Measurements from ENCODE around the gene DPF3.

Gene DPF3

DNA sequence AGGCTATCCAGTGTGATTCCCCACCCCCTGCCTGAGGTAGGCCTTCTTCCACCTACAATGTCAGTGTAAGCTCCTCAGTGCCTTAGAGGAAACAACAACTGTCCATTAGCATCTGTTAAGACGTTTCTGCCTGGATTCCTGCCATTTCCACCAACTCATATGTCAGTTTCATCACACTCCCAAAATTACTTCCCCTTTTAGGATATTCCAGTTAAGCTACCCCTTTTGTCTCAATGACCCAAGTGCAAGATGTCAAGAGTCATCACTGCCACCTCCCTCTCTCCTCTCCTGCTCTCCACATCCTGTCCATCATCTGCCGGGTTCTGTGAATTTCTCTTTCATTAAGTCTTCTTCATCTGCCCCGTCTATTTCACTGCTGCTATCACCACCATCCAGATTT is 189.4 kb downstream of the DPF3 start:
- DNase-seq, result no peak

GRCh38 chr14:72701605-72702004 is 192.3 kb downstream of the DPF3 start:
- no peak for DNase-seq

GRCh38 chr14:72701237-72701565 is 192.7 kb downstream of the DPF3 start:
- DNase-seq, result peak; percentile 82

DNA sequence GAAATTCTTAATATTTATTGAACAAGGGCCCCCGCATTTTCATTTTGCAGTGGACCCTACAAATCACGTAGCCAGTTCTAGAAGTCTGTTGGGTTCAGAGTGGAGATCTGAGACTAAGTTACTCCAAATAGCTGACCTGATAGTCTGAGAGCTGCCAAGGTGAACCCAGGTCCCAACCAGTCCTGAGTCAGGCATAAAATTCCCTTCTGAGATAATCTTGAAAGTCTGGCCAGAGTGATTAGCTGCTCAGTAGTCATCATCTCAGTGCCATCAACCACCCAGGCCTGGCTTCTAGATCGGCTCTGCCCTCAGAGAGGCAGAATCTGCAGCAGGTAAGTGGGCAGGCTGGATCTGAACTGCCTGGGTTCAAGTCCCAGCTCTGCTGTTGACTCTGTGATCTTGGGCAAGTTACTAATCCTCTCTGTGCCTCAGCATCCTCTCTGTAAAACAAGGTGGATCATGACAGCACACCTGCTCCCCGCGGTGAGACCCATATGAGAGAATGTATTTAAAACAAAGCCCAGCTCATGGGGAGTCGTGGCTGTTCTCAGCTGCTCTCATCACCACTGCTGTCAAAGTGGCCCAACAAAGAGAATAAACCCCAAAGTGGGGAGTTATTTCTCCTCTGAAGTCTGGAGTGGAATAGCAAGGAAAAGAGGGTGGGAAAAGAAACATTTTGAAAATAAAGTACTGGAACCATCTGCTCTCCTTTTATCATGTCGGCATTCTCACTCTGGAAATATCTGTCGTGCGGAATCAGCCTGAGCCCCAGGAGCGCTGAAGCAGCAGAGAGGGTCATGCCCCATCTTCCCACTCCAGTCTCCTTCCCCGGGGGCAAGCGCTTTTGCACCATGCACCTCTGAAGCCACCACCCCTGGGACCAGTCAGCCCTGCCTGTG is 193.3 kb downstream of the DPF3 start:
- DNase-seq, result peak; percentile 80

- DNase-seq, result no peak
These were observed 194.0 kb downstream of the DPF3 start for GRCh38 chr14:72699852-72700257.

GRCh38 chr14:72699443-72699842 is 194.5 kb downstream of the DPF3 start:
- no peak for DNase-seq

- no peak for DNase-seq
These were observed 201.2 kb downstream of the DPF3 start for GRCh38 chr14:72692696-72693095.

- DNase-seq, result no peak
These were observed 203.6 kb downstream of the DPF3 start for GRCh38 chr14:72690324-72690723.

DNA sequence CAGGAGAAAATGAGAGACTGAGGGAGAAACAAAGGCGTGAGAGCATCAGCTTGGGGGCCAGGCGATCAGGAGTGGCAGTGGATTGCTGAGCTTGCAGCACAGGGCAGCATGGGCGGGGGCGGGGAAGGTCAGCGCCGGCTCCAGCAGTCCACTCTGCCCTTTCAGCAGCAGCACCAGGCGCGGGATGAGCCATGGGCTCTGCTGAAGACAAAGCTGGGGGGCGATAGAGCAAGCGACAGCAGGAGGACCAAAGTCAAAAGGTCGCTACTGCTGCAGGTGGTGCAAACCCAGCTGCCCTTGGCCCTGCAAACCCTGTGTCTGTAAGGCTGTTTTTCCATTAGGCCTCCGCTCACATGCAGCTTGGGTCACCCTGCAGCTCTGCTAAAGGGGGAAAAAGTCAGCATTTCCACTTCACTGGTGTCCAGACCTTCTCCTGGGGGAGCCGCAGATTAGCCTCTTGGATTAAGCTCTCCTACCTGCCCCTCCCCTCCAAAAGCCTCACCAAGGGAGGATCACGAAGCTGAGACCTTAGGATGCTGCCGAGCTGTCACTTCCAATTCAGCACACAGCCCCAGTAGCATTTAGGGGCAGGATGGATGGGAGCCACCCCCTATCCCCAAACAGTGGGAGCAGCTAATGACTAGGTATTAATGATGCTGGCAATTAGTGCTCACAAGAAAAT is 204.8 kb downstream of the DPF3 start:
- peak; percentile 79 for DNase-seq

DNA sequence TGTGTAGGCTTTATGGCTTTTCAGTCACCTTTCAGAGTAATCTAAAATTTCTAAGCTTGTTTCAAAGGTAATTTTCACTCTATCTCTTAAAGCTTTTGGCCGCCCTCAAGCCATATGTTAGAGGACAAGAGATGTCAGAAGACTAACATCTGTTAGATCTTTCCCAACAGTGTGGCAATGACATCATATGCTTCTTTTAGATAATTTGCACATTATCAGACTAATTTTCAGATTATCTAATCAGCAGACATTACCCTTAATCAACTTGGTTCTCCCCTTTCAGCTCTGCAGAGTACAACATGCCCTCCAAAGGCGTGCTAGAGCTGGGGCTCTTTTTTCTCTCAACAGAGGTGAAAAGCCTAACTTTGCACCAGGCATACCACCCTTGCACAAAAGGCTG is 207.1 kb downstream of the DPF3 start:
- DNase-seq, result no peak

GRCh38 chr14:72686101-72686500 is 207.8 kb downstream of the DPF3 start:
- DNase-seq, result no peak

DNA sequence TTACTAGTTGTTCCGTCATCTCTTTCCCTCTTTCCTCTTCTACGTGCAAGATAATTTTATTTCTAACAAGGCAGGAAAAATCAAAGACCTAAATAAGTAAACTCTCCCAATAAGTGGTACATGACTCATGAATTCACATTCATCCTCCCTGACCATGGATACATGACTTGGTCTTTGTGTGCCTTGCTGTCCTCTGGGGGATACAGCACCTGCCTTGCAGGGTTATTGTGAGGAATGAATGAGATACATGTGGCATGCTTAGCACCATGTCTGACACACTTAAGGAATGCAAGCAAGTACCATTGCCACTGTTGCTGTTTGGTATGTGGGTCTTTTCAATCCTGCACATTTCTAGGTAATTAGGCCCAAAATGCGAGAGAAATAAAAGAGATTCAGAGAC is 208.4 kb downstream of the DPF3 start:
- DNase-seq, result no peak

DNA sequence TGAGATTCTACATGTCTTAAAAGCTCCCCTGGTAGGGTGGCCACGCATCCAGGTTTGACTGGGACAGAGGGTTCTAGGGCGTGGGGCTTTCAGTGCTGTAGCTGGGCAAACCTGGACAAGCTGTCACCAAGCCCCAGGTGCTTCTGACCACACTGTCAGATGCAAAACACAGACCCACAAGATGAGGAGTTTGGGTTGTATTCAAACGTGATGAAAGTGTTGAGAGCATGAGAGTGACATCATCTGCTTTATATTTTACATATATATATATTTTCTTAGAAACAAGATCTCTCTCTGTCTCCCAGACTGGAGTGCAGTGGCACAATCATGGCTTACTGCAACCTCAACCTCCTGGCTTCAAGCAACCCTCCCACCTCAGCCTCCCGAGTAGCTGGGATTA is 210.1 kb downstream of the DPF3 start:
- DNase-seq, result no peak

GRCh38 chr14:72682188-72682587 is 211.7 kb downstream of the DPF3 start:
- no peak for DNase-seq

GRCh38 chr14:72680853-72681640 is 212.9 kb downstream of the DPF3 start:
- peak; percentile 13 for DNase-seq

DNA sequence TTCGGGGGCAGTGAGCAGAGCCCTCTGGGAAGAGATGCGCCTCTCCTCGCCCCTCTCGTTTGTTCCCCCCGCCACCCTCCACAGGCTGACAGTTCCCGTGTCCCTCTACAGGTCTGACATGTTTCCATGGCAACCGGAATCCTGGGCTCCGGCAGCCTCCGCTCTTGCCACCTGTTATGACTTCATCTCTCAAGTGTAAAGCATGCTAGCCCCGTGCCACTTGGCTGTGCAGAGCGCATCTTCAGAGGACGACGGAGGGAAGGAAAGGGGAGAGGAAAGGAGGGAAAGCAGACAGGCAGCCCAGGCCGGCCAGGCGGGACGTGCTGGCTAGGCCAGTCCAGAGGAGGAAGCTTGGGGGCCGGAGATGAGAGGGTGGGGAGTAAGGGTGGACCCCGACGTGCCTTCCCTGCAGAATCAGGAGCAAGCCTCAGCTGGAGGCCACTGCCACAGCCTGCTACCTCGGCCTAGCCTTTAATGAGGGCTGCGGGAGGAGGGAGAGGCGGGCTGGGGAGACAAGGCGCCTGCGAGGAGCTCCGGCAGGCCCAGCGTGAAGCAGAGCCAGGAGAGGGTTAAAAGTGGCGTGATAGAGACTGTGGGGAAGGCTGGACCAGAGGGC is 214.3 kb downstream of the DPF3 start:
- DNase-seq, result peak; percentile 87

DNA sequence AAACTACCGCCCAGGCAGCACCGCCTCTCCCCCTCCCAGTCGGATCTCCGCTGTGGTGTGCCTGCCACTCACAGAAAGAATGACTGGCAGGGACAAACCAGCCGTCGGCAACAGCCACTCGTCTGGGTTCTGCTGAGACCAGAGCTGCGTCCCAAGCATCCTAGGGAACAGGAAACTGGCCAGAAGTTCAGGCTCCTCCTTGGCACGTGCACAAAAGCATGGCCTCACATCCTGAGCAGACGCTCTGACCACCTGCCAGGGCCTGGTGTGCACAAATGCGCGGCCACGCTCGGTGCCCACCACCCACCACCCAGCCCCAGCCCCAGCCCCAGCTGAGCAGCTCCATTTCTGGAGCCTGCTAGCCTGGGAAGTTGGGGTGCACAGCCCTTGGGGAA is 214.8 kb downstream of the DPF3 start:
- no peak for DNase-seq

DNA sequence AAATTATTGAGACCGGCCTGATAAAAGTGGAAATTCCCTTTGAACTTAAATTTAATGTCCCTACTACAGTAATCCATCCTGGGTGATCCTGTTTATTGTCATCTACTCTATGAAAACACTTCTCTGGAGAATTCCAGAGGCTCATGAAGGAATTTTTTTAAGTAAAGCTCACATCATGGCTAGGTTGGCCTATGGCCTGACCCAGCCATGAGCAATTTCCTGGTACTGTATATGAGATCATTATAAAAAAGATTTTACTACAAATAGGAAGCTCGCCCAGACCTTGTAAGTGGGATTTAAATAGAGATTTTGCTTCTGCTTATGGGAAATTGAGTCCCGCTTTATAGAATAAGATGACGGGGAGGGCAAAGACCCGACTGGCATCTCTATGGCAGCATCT is 215.5 kb downstream of the DPF3 start:
- no peak for DNase-seq

DNA sequence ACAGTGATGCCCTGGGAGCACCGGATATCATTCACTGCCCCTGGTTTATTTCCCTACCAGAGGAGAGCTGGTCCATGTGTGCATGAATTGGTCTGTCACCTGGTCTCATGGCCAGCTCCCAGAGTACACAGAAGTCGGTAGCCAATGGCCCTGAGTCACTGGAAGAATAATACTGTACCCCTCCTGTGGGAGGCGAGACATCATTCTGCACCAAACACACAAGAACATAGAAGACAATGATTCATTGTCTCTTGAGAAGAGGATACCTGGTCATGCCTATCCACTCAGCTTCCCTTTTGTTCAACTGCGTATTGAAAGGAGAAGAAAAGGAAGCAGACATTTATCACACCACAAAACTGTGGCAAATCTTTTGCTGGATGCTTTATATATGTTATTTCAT is 216.2 kb downstream of the DPF3 start:
- DNase-seq, result no peak

DNA sequence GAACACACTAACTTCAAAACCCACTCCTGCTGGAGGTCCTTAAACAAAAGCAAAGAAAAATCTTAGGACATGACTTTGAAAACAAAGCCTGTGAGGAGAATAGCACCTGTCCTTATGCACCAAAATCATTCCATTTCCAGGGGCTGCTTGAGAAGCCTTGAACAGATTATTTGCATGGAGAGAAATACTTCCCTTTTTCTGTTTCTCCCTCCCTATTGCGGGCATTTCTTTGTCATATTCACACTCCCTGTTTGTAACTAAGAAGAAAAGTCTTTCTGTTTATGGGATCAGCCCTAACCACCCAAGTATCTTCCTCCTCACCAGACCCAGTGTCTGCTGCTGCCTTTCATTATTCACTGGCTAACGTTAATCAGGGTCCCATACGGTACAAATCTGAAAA is 218.8 kb downstream of the DPF3 start:
- DNase-seq, result no peak

DNA sequence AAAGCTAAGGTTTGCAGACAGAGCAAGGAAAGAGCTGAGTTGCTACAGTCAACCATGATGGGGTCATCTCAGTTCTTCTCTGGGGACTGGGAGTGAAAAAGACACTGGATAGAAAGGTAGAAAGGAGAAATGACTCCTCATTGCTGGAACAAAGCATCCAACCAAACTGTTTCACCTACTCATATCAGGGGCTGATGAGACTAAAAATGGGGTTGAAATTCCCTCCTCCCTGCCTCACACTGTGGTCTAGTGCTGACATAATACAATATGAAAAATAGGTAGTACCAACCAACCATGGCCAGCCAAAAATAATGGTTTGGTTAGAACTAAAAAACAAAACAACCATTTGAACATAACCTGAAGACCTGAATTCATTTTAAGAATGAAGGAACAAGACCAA is 220.7 kb downstream of the DPF3 start:
- DNase-seq, result no peak

- DNase-seq, result no peak
These were observed 227.3 kb downstream of the DPF3 start for GRCh38 chr14:72666610-72667009.

DNA sequence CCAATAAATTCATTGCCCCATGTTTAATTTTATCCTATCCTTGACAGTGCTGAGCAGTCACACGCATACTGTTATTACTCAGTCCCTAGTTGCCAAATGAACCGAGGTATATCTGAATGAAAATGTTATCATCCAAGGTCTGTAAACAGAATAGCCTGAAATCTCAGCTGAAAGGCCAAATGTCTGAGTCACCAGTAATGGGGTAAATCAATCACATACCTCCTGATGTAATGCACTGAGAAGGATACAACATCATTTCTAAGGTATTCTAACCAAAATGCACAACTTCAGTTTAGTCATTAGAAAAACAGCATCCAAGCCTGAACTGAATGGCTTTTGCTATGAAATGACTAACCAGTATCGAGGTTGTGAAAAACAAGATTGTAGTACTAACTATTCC is 228.6 kb downstream of the DPF3 start:
- no peak for DNase-seq

Data from retina (tissue), 1 donor.